Activated naive CD4-positive, alpha-beta T cell treated with anti-CD3 and anti-CD28 coated beads, Interleukin-2, amount 50 U/mL, for 24 hours (primary cell): Measurements from ENCODE around the gene LMCD1.

Experiments used
- H3K27ac Mint-ChIP-seq: one replicate; pipeline ENCODE4 v1.8.0; 2021; ENCODE audit warnings: mild to moderate bottlenecking, mixed read lengths
- H3K27me3 Mint-ChIP-seq: one replicate; pipeline ENCODE4 v1.8.0; 2021; ENCODE audit warnings: mixed read lengths
- H3K36me3 Mint-ChIP-seq: one replicate; pipeline ENCODE4 v1.8.0; 2021; ENCODE audit warnings: mixed read lengths
- H3K4me1 Mint-ChIP-seq: one replicate; pipeline ENCODE4 v1.8.0; 2021; ENCODE audit warnings: mixed read lengths
- H3K4me3 Mint-ChIP-seq: one replicate; pipeline ENCODE4 v1.8.0; 2021; ENCODE audit warnings: mild to moderate bottlenecking, mixed read lengths
- H3K9me3 Mint-ChIP-seq: one replicate; pipeline ENCODE4 v1.8.0; 2021; ENCODE audit warnings: mixed read lengths

The LMCD1 gene

GRCh38 chr3:8473990-8474389 is 27.6 kb upstream of the LMCD1 start:
- Mint-ChIP-seq H3K4me1 (no peaks in the 10 kb centered on the region), H3K36me3 (no peaks in the 10 kb centered on the region), H3K4me3 (no peak overlapping the region), H3K27ac (no peak overlapping the region), H3K9me3 (no peaks in the 10 kb centered on the region), H3K27me3 (peaks cover 1% of the 10 kb centered on the region)

- Mint-ChIP-seq H3K4me1 (no peaks in the 10 kb centered on the region), H3K27ac (no peak overlapping the region), H3K9me3 (no peaks in the 10 kb centered on the region), H3K36me3 (no peaks in the 10 kb centered on the region), H3K4me3 (no peak overlapping the region), H3K27me3 (no peaks in the 10 kb centered on the region)
Measured at GRCh38 chr3:8474991-8475390, 26.6 kb upstream of the LMCD1 start.

- Mint-ChIP-seq H3K36me3 (no peaks in the 10 kb centered on the region), H3K9me3 (no peaks in the 10 kb centered on the region), H3K27ac (no peak overlapping the region), H3K27me3 (no peaks in the 10 kb centered on the region), H3K4me1 (no peaks in the 10 kb centered on the region), H3K4me3 (no peak overlapping the region)
Measured at GRCh38 chr3:8480699-8481098, 20.9 kb upstream of the LMCD1 start.

GRCh38 chr3:8481380-8481779 is 20.2 kb upstream of the LMCD1 start:
- Mint-ChIP-seq H3K27ac (no peak overlapping the region), H3K27me3 (no peaks in the 10 kb centered on the region), H3K4me3 (no peak overlapping the region)

GRCh38 chr3:8482263-8482662 is 19.4 kb upstream of the LMCD1 start:
- H3K4me1 Mint-ChIP-seq = no peaks in the 10 kb centered on the region
- H3K9me3 Mint-ChIP-seq = no peaks in the 10 kb centered on the region
- no peaks in the 10 kb centered on the region for H3K36me3 Mint-ChIP-seq
- no peaks in the 10 kb centered on the region for H3K27me3 Mint-ChIP-seq
- H3K27ac Mint-ChIP-seq = no peak overlapping the region
- no peak overlapping the region for H3K4me3 Mint-ChIP-seq

More at GRCh38 chr3:8481380-8481779, 20.2 kb upstream of the LMCD1 start:
- H3K9me3 Mint-ChIP-seq = no peaks in the 10 kb centered on the region
- H3K36me3 Mint-ChIP-seq = no peaks in the 10 kb centered on the region
- H3K4me1 Mint-ChIP-seq = no peaks in the 10 kb centered on the region

- Mint-ChIP-seq H3K27ac (no peak overlapping the region), H3K9me3 (no peaks in the 10 kb centered on the region), H3K4me3 (no peak overlapping the region), H3K36me3 (no peaks in the 10 kb centered on the region), H3K27me3 (no peaks in the 10 kb centered on the region), H3K4me1 (no peaks in the 10 kb centered on the region)
Measured at GRCh38 chr3:8482960-8483665, 18.5 kb upstream of the LMCD1 start.

- H3K27me3 Mint-ChIP-seq = no peaks in the 10 kb centered on the region
- H3K27ac Mint-ChIP-seq = no peak overlapping the region
- no peaks in the 10 kb centered on the region for H3K9me3 Mint-ChIP-seq
- H3K4me3 Mint-ChIP-seq = no peak overlapping the region
- no peaks in the 10 kb centered on the region for H3K36me3 Mint-ChIP-seq
- no peaks in the 10 kb centered on the region for H3K4me1 Mint-ChIP-seq
Measured at GRCh38 chr3:8484409-8485140, 17.0 kb upstream of the LMCD1 start.

GRCh38 chr3:8485141-8485870 is 16.3 kb upstream of the LMCD1 start:
- Mint-ChIP-seq H3K4me3 (no peak overlapping the region), H3K4me1 (no peaks in the 10 kb centered on the region), H3K27ac (no peak overlapping the region), H3K9me3 (no peaks in the 10 kb centered on the region), H3K27me3 (no peaks in the 10 kb centered on the region), H3K36me3 (no peaks in the 10 kb centered on the region)

GRCh38 chr3:8485943-8486342 is 15.7 kb upstream of the LMCD1 start:
- no peaks in the 10 kb centered on the region for H3K36me3 Mint-ChIP-seq
- no peak overlapping the region for H3K4me3 Mint-ChIP-seq
- H3K4me1 Mint-ChIP-seq = no peaks in the 10 kb centered on the region
- H3K27me3 Mint-ChIP-seq = no peaks in the 10 kb centered on the region
- H3K27ac Mint-ChIP-seq = no peak overlapping the region
- H3K9me3 Mint-ChIP-seq = no peaks in the 10 kb centered on the region

- Mint-ChIP-seq H3K4me1 (no peaks in the 10 kb centered on the region), H3K36me3 (no peaks in the 10 kb centered on the region), H3K9me3 (no peaks in the 10 kb centered on the region), H3K27me3 (no peaks in the 10 kb centered on the region), H3K4me3 (no peak overlapping the region), H3K27ac (no peak overlapping the region)
Measured at GRCh38 chr3:8486434-8486833, 15.2 kb upstream of the LMCD1 start.

- H3K4me1 Mint-ChIP-seq = no peaks in the 10 kb centered on the region
- no peaks in the 10 kb centered on the region for H3K36me3 Mint-ChIP-seq
- no peak overlapping the region for H3K4me3 Mint-ChIP-seq
- H3K27ac Mint-ChIP-seq = no peak overlapping the region
- H3K27me3 Mint-ChIP-seq = no peaks in the 10 kb centered on the region
- no peaks in the 10 kb centered on the region for H3K9me3 Mint-ChIP-seq
Measured at GRCh38 chr3:8486936-8487335, 14.7 kb upstream of the LMCD1 start.

GRCh38 chr3:8488411-8488810 is 13.2 kb upstream of the LMCD1 start:
- Mint-ChIP-seq H3K27ac (no peak overlapping the region), H3K9me3 (no peaks in the 10 kb centered on the region), H3K36me3 (no peaks in the 10 kb centered on the region), H3K4me3 (no peak overlapping the region), H3K4me1 (no peaks in the 10 kb centered on the region), H3K27me3 (peaks cover 4% of the 10 kb centered on the region)

- H3K9me3 Mint-ChIP-seq = no peaks in the 10 kb centered on the region
- peaks cover 5% of the 10 kb centered on the region for H3K27me3 Mint-ChIP-seq
- no peak overlapping the region for H3K4me3 Mint-ChIP-seq
- H3K36me3 Mint-ChIP-seq = no peaks in the 10 kb centered on the region
- no peaks in the 10 kb centered on the region for H3K4me1 Mint-ChIP-seq
- H3K27ac Mint-ChIP-seq = no peak overlapping the region
Measured at GRCh38 chr3:8488877-8489276, 12.7 kb upstream of the LMCD1 start.

- no peak overlapping the region for H3K27ac Mint-ChIP-seq
- H3K4me1 Mint-ChIP-seq = no peaks in the 10 kb centered on the region
- H3K27me3 Mint-ChIP-seq = peaks cover 9% of the 10 kb centered on the region
- H3K36me3 Mint-ChIP-seq = no peaks in the 10 kb centered on the region
- no peaks in the 10 kb centered on the region for H3K9me3 Mint-ChIP-seq
- H3K4me3 Mint-ChIP-seq = no peak overlapping the region
Measured at GRCh38 chr3:8489278-8489792, 12.3 kb upstream of the LMCD1 start.

- H3K4me1 Mint-ChIP-seq = no peaks in the 10 kb centered on the region
- H3K36me3 Mint-ChIP-seq = no peaks in the 10 kb centered on the region
- H3K27ac Mint-ChIP-seq = no peak overlapping the region
- H3K4me3 Mint-ChIP-seq = no peak overlapping the region
- peaks cover 9% of the 10 kb centered on the region for H3K27me3 Mint-ChIP-seq
- H3K9me3 Mint-ChIP-seq = no peaks in the 10 kb centered on the region
Measured at GRCh38 chr3:8490079-8490552, 11.5 kb upstream of the LMCD1 start.
